ENCODE results near the gene PLXDC1.

PLXDC1 gene

DNA sequence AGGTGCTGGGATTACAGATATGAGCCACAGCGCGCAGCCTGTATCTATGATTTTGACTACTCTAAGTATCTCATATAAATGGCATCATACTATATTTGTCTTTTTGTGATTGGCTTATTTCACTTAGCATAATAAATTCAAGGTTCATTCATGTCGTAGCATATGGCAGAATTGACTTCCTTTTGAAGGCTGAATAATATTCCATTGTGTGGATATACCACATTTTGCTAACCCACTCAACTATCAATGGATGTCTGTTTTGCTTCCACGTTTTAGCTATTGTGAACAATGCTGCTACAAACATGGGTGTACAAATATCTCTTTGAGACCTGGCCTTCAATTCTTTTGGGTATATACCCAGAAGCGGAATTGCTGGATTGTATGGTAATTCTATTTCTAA lies 10.1 kb downstream of the PLXDC1 start (continued):
- TF ChIP-seq ZNF561 (tag by site-specific recombination; IDR thresholded peaks at IDR 0.05; ENCODE audit: borderline replicate concordance) = no peak
- TF ChIP-seq ZNF114 (tag by site-specific recombination; IDR thresholded peaks at IDR 0.05) = no peak
- no peak for TF ChIP-seq SETDB1 (IDR thresholded peaks at IDR 0.05; ENCODE audit: insufficient read length, low read length)
- TF ChIP-seq ZNF366 (tag by site-specific recombination; conservative IDR thresholded peaks at IDR 0.05) = no peak
- no peak for TF ChIP-seq ZNF501 (tag by site-specific recombination; IDR thresholded peaks at IDR 0.05)

DNA sequence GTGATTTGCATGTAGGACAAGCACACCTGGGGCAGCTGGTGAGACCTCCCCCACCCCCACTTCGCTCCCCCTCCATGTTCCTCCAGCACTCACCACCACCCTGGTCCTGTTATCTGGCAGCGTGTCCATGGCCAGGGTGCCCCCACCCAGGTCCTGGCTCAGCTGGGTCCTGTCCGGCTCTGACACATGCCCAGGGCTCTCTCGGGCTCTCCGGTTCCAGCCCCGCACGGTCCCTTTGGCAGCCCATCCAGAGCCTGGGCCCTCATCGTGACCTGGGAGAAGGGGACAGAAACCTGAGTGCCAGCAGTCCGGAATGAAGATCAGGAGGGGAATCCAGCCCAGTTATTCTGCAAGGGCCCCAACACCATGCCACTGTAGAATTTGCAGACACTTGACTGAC lies 11.9 kb downstream of the PLXDC1 start:
- TF ChIP-seq ZNF548 (tag by site-specific recombination; IDR thresholded peaks at IDR 0.05) (no peak), ZNF677 (tag by site-specific recombination; IDR thresholded peaks at IDR 0.05) (no peak), ZNF404 (tag by site-specific recombination; IDR thresholded peaks at IDR 0.05) (no peak), ZNF792 (tag by site-specific recombination; IDR thresholded peaks at IDR 0.05) (no peak), ZNF555 (tag by site-specific recombination; conservative IDR thresholded peaks at IDR 0.05) (no peak), ZNF211 (tag by site-specific recombination; IDR thresholded peaks at IDR 0.05; ENCODE audit: low read depth) (no peak), ZNF529 (tag by site-specific recombination; IDR thresholded peaks at IDR 0.05; ENCODE audit: insufficient replicate concordance) (no peak), GLI4 (tag by site-specific recombination; IDR thresholded peaks at IDR 0.05) (no peak), ZFP37 (tag by site-specific recombination; IDR thresholded peaks at IDR 0.05) (no peak), ZNF629 (tag by site-specific recombination; IDR thresholded peaks at IDR 0.05) (no peak)
- TF ChIP-seq, protein P1, sequence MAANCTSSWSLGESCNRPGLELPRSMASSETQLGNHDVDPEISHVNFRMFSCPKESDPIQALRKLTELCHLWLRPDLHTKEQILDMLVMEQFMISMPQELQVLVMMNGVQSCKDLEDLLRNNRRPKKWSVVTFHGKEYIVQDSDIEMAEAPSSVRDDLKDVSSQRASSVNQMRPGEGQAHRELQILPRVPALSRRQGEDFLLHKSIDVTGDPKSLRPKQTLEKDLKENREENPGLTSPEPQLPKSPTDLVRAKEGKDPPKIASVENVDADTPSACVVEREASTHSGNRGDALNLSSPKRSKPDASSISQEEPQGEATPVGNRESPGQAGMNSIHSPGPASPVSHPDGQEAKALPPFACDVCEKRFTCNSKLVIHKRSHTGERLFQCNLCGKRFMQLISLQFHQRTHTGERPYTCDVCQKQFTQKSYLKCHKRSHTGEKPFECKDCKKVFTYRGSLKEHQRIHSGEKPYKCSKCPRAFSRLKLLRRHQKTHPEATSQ (tag by site-specific recombination; IDR thresholded peaks at IDR 0.05) = no peak
- TF ChIP-seq, protein P2, sequence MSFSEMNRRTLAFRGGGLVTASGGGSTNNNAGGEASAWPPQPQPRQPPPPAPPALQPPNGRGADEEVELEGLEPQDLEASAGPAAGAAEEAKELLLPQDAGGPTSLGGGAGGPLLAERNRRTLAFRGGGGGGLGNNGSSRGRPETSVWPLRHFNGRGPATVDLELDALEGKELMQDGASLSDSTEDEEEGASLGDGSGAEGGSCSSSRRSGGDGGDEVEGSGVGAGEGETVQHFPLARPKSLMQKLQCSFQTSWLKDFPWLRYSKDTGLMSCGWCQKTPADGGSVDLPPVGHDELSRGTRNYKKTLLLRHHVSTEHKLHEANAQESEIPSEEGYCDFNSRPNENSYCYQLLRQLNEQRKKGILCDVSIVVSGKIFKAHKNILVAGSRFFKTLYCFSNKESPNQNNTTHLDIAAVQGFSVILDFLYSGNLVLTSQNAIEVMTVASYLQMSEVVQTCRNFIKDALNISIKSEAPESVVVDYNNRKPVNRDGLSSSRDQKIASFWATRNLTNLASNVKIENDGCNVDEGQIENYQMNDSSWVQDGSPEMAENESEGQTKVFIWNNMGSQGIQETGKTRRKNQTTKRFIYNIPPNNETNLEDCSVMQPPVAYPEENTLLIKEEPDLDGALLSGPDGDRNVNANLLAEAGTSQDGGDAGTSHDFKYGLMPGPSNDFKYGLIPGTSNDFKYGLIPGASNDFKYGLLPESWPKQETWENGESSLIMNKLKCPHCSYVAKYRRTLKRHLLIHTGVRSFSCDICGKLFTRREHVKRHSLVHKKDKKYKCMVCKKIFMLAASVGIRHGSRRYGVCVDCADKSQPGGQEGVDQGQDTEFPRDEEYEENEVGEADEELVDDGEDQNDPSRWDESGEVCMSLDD (tag by site-specific recombination; IDR thresholded peaks at IDR 0.05) = no peak
- Histone ChIP-seq H3K4me1 (ENCODE audit: control insufficient read depth, insufficient read depth, low read length) (no peaks in the 10 kb centered on the region), H3K9me3 (ENCODE audit: control insufficient read depth, insufficient read depth, low read depth, low read length) (no peaks in the 10 kb centered on the region), H3K36me3 (ENCODE audit: control insufficient read depth in 2 of 2, insufficient read depth in 1 of 2, low read length in 2 of 2) (no peaks in the 10 kb centered on the region), H3K4me3 (ENCODE audit: low read depth, low read length) (no peak overlapping the region), H3K27ac (ENCODE audit: extremely low read depth, low read depth, low read length) (no peak overlapping the region)
- ChIA-PET POLR2A (no interaction called here), CTCF (interaction anchor here (1.0 to 2.0 kb wide), 2 partner anchors 14 to 157 kb away, joined by 5 to 8 read pairs; no protein-coding TSS in a partner anchor)

DNA sequence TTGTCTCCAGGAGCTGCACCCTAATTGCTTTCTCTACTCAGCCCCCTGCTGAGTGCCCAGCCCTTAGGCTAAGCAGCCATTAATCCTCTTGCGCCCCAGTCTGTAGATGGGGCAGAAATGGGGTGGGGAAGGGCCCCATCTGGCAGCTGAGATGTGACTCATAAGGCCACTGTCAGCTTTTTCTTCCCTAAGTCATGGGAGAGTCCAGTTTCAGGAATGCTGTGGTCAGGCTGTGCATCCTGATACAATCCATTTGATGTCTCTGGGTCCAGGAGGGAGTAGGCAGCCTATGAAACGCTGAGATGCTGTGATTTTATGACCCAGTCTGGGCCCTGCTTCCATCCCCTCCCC lies 12.3 kb downstream of the PLXDC1 start:
- POLR2A ChIA-PET = no interaction called here
- CTCF ChIA-PET = interaction anchor here (2.0 kb wide), 1 partner anchor 14 kb away, joined by 8 read pairs; no protein-coding TSS in a partner anchor
- H3K27ac ChIP-seq (ENCODE audit: extremely low read depth, low read depth, low read length) = no peak overlapping the region
- H3K4me1 ChIP-seq (ENCODE audit: control insufficient read depth, insufficient read depth, low read length) = no peaks in the 10 kb centered on the region
- H3K9me3 ChIP-seq (ENCODE audit: control insufficient read depth, insufficient read depth, low read depth, low read length) = no peaks in the 10 kb centered on the region
- no peaks in the 10 kb centered on the region for H3K36me3 ChIP-seq (ENCODE audit: control insufficient read depth in 2 of 2, insufficient read depth in 1 of 2, low read length in 2 of 2)
- no peak overlapping the region for H3K4me3 ChIP-seq (ENCODE audit: low read depth, low read length)
- TF ChIP-seq, protein P3, sequence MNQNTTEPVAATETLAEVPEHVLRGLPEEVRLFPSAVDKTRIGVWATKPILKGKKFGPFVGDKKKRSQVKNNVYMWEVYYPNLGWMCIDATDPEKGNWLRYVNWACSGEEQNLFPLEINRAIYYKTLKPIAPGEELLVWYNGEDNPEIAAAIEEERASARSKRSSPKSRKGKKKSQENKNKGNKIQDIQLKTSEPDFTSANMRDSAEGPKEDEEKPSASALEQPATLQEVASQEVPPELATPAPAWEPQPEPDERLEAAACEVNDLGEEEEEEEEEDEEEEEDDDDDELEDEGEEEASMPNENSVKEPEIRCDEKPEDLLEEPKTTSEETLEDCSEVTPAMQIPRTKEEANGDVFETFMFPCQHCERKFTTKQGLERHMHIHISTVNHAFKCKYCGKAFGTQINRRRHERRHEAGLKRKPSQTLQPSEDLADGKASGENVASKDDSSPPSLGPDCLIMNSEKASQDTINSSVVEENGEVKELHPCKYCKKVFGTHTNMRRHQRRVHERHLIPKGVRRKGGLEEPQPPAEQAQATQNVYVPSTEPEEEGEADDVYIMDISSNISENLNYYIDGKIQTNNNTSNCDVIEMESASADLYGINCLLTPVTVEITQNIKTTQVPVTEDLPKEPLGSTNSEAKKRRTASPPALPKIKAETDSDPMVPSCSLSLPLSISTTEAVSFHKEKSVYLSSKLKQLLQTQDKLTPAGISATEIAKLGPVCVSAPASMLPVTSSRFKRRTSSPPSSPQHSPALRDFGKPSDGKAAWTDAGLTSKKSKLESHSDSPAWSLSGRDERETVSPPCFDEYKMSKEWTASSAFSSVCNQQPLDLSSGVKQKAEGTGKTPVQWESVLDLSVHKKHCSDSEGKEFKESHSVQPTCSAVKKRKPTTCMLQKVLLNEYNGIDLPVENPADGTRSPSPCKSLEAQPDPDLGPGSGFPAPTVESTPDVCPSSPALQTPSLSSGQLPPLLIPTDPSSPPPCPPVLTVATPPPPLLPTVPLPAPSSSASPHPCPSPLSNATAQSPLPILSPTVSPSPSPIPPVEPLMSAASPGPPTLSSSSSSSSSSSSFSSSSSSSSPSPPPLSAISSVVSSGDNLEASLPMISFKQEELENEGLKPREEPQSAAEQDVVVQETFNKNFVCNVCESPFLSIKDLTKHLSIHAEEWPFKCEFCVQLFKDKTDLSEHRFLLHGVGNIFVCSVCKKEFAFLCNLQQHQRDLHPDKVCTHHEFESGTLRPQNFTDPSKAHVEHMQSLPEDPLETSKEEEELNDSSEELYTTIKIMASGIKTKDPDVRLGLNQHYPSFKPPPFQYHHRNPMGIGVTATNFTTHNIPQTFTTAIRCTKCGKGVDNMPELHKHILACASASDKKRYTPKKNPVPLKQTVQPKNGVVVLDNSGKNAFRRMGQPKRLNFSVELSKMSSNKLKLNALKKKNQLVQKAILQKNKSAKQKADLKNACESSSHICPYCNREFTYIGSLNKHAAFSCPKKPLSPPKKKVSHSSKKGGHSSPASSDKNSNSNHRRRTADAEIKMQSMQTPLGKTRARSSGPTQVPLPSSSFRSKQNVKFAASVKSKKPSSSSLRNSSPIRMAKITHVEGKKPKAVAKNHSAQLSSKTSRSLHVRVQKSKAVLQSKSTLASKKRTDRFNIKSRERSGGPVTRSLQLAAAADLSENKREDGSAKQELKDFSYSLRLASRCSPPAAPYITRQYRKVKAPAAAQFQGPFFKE (tag by site-specific recombination; IDR thresholded peaks at IDR 0.05; ENCODE audit: borderline replicate concordance) = no peak
- TF ChIP-seq ZNF777 (tag by site-specific recombination; IDR thresholded peaks at IDR 0.05; ENCODE audit: borderline replicate concordance) (no peak), ZBTB7A (tag by site-specific recombination; IDR thresholded peaks at IDR 0.05; ENCODE audit: low read depth) (no peak), ZNF223 (tag by site-specific recombination; IDR thresholded peaks at IDR 0.05) (no peak)
- TF ChIP-seq, protein P4, sequence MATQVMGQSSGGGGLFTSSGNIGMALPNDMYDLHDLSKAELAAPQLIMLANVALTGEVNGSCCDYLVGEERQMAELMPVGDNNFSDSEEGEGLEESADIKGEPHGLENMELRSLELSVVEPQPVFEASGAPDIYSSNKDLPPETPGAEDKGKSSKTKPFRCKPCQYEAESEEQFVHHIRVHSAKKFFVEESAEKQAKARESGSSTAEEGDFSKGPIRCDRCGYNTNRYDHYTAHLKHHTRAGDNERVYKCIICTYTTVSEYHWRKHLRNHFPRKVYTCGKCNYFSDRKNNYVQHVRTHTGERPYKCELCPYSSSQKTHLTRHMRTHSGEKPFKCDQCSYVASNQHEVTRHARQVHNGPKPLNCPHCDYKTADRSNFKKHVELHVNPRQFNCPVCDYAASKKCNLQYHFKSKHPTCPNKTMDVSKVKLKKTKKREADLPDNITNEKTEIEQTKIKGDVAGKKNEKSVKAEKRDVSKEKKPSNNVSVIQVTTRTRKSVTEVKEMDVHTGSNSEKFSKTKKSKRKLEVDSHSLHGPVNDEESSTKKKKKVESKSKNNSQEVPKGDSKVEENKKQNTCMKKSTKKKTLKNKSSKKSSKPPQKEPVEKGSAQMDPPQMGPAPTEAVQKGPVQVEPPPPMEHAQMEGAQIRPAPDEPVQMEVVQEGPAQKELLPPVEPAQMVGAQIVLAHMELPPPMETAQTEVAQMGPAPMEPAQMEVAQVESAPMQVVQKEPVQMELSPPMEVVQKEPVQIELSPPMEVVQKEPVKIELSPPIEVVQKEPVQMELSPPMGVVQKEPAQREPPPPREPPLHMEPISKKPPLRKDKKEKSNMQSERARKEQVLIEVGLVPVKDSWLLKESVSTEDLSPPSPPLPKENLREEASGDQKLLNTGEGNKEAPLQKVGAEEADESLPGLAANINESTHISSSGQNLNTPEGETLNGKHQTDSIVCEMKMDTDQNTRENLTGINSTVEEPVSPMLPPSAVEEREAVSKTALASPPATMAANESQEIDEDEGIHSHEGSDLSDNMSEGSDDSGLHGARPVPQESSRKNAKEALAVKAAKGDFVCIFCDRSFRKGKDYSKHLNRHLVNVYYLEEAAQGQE (tag by site-specific recombination; IDR thresholded peaks at IDR 0.05) = no peak
